HCT116 (cell line): ENCODE results near the gene ABTB2. TPM values are rescaled to one million over a fixed set of nuclear protein-coding genes. Genes with fewer than 3 reads are reported as not detected.
"Not testable (repeated sequence)": the region's sequence is repeated elsewhere in the genome, so short reads cannot be mapped to it uniquely, and the experiment has no call there.

Experiments used
- ATAC-seq: fragments of 200-7000 bp; cut with Tn5 transposase; 2 replicates; pipeline ENCODE4 v1.9.1; 2020; ENCODE audit warnings: mild to moderate bottlenecking, moderate library complexity
- BruUV-seq: library from RNA; stranded (reverse); fragments of 400-500 nt; replicated peaks from 2 replicates; lab custom pipeline; 2021; lab: Mats Ljungman, UMichigan
- CTCF ChIA-PET: fragments of 300-600 bp; sonication (Branson Sonifier 250); formaldehyde crosslinking; loops from one replicate; lab custom pipeline; 2021; ENCODE audit warnings: antibody characterized with exemption; lab: Charles Lee
- POLR2A ChIA-PET: fragments of 300-600, 350-600 bp; sonication (Branson Sonifier 250); formaldehyde crosslinking; loops from one replicate; lab custom pipeline; 2021; ENCODE audit warnings: antibody characterized with exemption; lab: Charles Lee
- RAD21 ChIA-PET, 2 experiments: fragments of 300-600 bp; sonication (Branson Sonifier 250); formaldehyde crosslinking; loops; one replicate each; lab custom pipeline; 2023; ENCODE audit warnings: low total read pairs in 2 of 2; ENCODE audit not compliant: uncharacterized antibody in 2 of 2, unreplicated experiment in 2 of 2, low non-redundant PET in 1 of 2; lab: Charles Lee
- DNase-seq: peaks from one replicate; pipeline ENCODE4 v3.0.0-alpha.2; 2010; ENCODE audit warnings: low read depth, low spot score
- H2AFZ ChIP-seq: fragments of 200-600 bp; shearing (Covaris generic), sonication (generic); 2 replicates; pipeline ENCODE4 v1.6.1; 2017; ENCODE audit warnings: low read depth, mixed run types, mixed read lengths, antibody characterized with exemption, low read length; ENCODE audit not compliant: poor library complexity, severe bottlenecking
- H3K27ac ChIP-seq: 2 replicates; pipeline ENCODE4 v1.5.1; 2012; ENCODE audit warnings: low read depth, low read length
- H3K27me3 ChIP-seq: fragments of 200-600 bp; sonication (generic); 2 replicates; pipeline ENCODE4 v1.6.1; 2016; ENCODE audit warnings: mixed run types, low read length, mixed read lengths; ENCODE audit not compliant: insufficient read depth
- H3K36me3 ChIP-seq, 2 experiments: fragments of 200-500 bp in 1 of 2; fragments of 200-600 bp in 1 of 2; sonication (Bioruptor generic) in 1 of 2; sonication (generic) in 1 of 2; 2 replicates each; pipeline versions ENCODE4 v1.5.1 to v1.6.1; 2014 to 2016; ENCODE audit warnings: low read length in 2 of 2, inconsistent platforms in 1 of 2, mixed read lengths in 1 of 2, mixed run types in 1 of 2; ENCODE audit not compliant: insufficient read depth in 2 of 2, control insufficient read depth in 1 of 2
- H3K4me1 ChIP-seq, 2 experiments: fragments of 200-600 bp in 1 of 2; sonication (generic) in 1 of 2; 2 replicates each; pipeline versions ENCODE4 v1.5.1 to v1.6.1; 2012 to 2017; ENCODE audit warnings: low read length in 2 of 2, inconsistent platforms in 1 of 2, mild to moderate bottlenecking in 1 of 2, mixed read lengths in 1 of 2, mixed run types in 1 of 2, moderate library complexity in 1 of 2; ENCODE audit not compliant: insufficient read depth in 2 of 2, control insufficient read depth in 1 of 2
- H3K4me2 ChIP-seq: fragments of 200-600 bp; sonication (generic); 2 replicates; pipeline ENCODE4 v1.6.1; 2017; ENCODE audit warnings: mixed run types, low read length, mixed read lengths
- H3K4me3 ChIP-seq, 2 experiments: fragments of 200-600 bp in 1 of 2; sonication (generic) in 1 of 2; replicated peaks in 1 of 2; 2 replicates each; pipeline ENCODE4 v1.5.1; 2011 to 2016; ENCODE audit warnings: low read length in 2 of 2, control low read depth in 1 of 2, low read depth in 1 of 2, mild to moderate bottlenecking in 1 of 2, mixed read lengths in 1 of 2, mixed run types in 1 of 2
- H3K79me2 ChIP-seq: fragments of 200-600 bp; sonication (generic); 2 replicates; pipeline ENCODE4 v1.6.1; 2017; ENCODE audit warnings: mild to moderate bottlenecking, mixed run types, low read length, moderate library complexity, mixed read lengths; ENCODE audit not compliant: insufficient read depth
- H3K9ac ChIP-seq: fragments of 200-600 bp; sonication (generic); 2 replicates; pipeline ENCODE4 v1.6.1; 2016; ENCODE audit warnings: low read length, mixed read lengths
- H3K9me2 ChIP-seq: fragments of 200-600 bp; sonication (generic), shearing (Covaris generic); 2 replicates; pipeline ENCODE4 v1.6.1; 2017; ENCODE audit warnings: mixed run types, mild to moderate bottlenecking, moderate library complexity; ENCODE audit not compliant: insufficient read depth
- H3K9me3 ChIP-seq, 2 experiments: fragments of 200-500 bp in 1 of 2; fragments of 200-600 bp in 1 of 2; sonication (Bioruptor generic) in 1 of 2; sonication (generic) in 1 of 2; 2 replicates each; pipeline ENCODE4 v1.6.1; 2014 to 2017; ENCODE audit warnings: low read length in 2 of 2, mixed read lengths in 2 of 2, inconsistent platforms in 1 of 2, low read depth in 1 of 2, mild to moderate bottlenecking in 1 of 2, mixed run types in 1 of 2, moderate library complexity in 1 of 2; ENCODE audit not compliant: control insufficient read depth in 1 of 2, insufficient read depth in 1 of 2
- H4K20me1 ChIP-seq: fragments of 200-600 bp; sonication (generic), shearing (Covaris generic); 2 replicates; pipeline ENCODE4 v1.6.1; 2017; ENCODE audit warnings: mixed run types, mild to moderate bottlenecking, moderate library complexity; ENCODE audit not compliant: insufficient read depth
- SP1 ChIP-seq: IDR thresholded peaks from 2 replicates; pipeline ENCODE4 v1.6.1; 2012; ENCODE audit warnings: low read depth
- SRF ChIP-seq: IDR thresholded peaks from 2 replicates; pipeline ENCODE4 v1.6.1; 2012; ENCODE audit warnings: low read depth
- TCF7L2 ChIP-seq: IDR thresholded peaks from 2 replicates; pipeline ENCODE4 v1.7.0; 2011; ENCODE audit warnings: borderline replicate concordance, inconsistent platforms; ENCODE audit not compliant: insufficient read depth, insufficient read length; ENCODE audit errors: extremely low read depth
- YY1 ChIP-seq: IDR thresholded peaks from 2 replicates; pipeline ENCODE4 v1.6.1; 2011; ENCODE audit warnings: low read length, low read depth, moderate library complexity, mild to moderate bottlenecking; ENCODE audit not compliant: insufficient replicate concordance; ENCODE audit errors: extremely low read depth
- ZBTB33 ChIP-seq: IDR thresholded peaks from 2 replicates; pipeline ENCODE4 v1.6.1; 2011; ENCODE audit warnings: mild to moderate bottlenecking, low read length, moderate library complexity; ENCODE audit not compliant: insufficient replicate concordance; ENCODE audit errors: extremely low read depth
- intact Hi-C: fragments of 100-400 bp; cut with micrococcal nuclease; formaldehyde crosslinking; loops from 2 replicates; pipeline ENCODE4 v1.10.0; 2022
- total RNA-seq: library from RNA; stranded (reverse); gene quantifications from one replicate; pipeline ENCODE4 v1.2.1, GENCODE V29; 2021; ENCODE audit not compliant: unreplicated experiment

The ABTB2 gene
- total RNA-seq, 1 experiment from 2014 or later, result 6.8 TPM

- TF ChIP-seq ZBTB33 (no peak), SP1 (no peak), TCF7L2 (no peak)
- TF ChIP-seq, all 23 proteins: peak for 0
These were observed 108.4 kb downstream of the ABTB2 start (continued) for GRCh38 chr11:34249439-34249838.

GRCh38 chr11:34246511-34246910 lies 111.3 kb downstream of the ABTB2 start:
- DNase-seq, result not testable (repeated sequence)
- CTCF ChIA-PET, result interaction anchor here (1.7 kb wide), 1 partner anchor 8 kb away, joined by 3 read pairs; no protein-coding TSS in a partner anchor

GRCh38 chr11:34245041-34245440 lies 112.8 kb downstream of the ABTB2 start:
- ChIA-PET POLR2A (no interaction called here), RAD21 (no interaction called here), CTCF (no interaction called here)
- no peaks in the 10 kb centered on the region for H3K9me3 ChIP-seq
- intact Hi-C loops, result no loop called here
- H3K27me3 ChIP-seq, result no peaks in the 10 kb centered on the region
- ATAC-seq, result no peak
- peaks cover 59 to 77% of the 10 kb centered on the region in 2 experiments for H3K4me1 ChIP-seq
- H3K36me3 ChIP-seq, result no peaks in the 10 kb centered on the region
- no peaks in the 10 kb centered on the region for H4K20me1 ChIP-seq
- H3K4me3 ChIP-seq, result no peak overlapping the region
- DNase-seq, result no peak
- no peak overlapping the region for H3K9ac ChIP-seq
- no peak for TF ChIP-seq SRF
- TF ChIP-seq YY1, result no peak
- no peak overlapping the region for H2AFZ ChIP-seq
- H3K4me2 ChIP-seq, result peak overlapping the region; percentile 5
- H3K27ac ChIP-seq, result no peak overlapping the region
- H3K79me2 ChIP-seq, result no peaks in the 10 kb centered on the region
- no peaks in the 10 kb centered on the region for H3K9me2 ChIP-seq
- BruUV-seq, result no TSS peak

More at GRCh38 chr11:34246511-34246910, 111.3 kb downstream of the ABTB2 start:
- H4K20me1 ChIP-seq, intact Hi-C loops, H3K9me2 ChIP-seq, ATAC-seq, H3K4me3 ChIP-seq, H3K79me2 ChIP-seq, RAD21 ChIA-PET, H2AFZ ChIP-seq, POLR2A ChIA-PET, H3K27ac ChIP-seq, H3K9me3 ChIP-seq, H3K36me3 ChIP-seq, H3K9ac ChIP-seq, BruUV-seq, H3K4me2 ChIP-seq, H3K27me3 ChIP-seq: not testable (repeated sequence)
- peaks cover 62 to 81% of the 10 kb centered on the region in 2 experiments for H3K4me1 ChIP-seq
